ENCODE measurements around the gene RGS19.

GRCh38 chr20:64114356-64114971 lies 35.1 kb upstream of the RGS19 start:
- TF ChIP-seq POLR2A (IDR thresholded peaks at IDR 0.05) (no peak), CTCF (IDR thresholded peaks at IDR 0.05) (no peak)

Data from gastroesophageal sphincter (tissue), 3 donors.